Right atrium auricular region (tissue), 2 donors: ENCODE measurements around the gene IQGAP2. TPM values are rescaled to one million over a fixed set of nuclear protein-coding genes. Genes with fewer than 3 reads are reported as not detected.

Experiments
- DNase-seq: peaks from one replicate; pipeline ENCODE4 v3.0.0-alpha.2; 2019; ENCODE audit warnings: low spot score
- H3K27ac ChIP-seq, 2 donors: fragments of 200-600 bp; sonication (generic); 1 replicate in 1 of 2; 2 replicates in 1 of 2; pipeline ENCODE4 v1.5.1; 2016 to 2019
- H3K27me3 ChIP-seq, 2 donors: fragments of 200-600 bp; sonication (generic); one replicate each; pipeline versions ENCODE4 v1.5.1 to v1.6.0; 2017 to 2019
- H3K36me3 ChIP-seq: fragments of 200-600 bp; sonication (generic); one replicate; pipeline ENCODE4 v1.5.1; 2016
- H3K4me1 ChIP-seq, 2 donors: fragments of 200-600 bp; sonication (generic); one replicate each; pipeline versions ENCODE4 v1.5.1 to v1.6.0; 2017 to 2019
- H3K4me3 ChIP-seq, 2 donors: fragments of 200-600 bp; sonication (generic); 1 replicate in 1 of 2; 2 replicates in 1 of 2; pipeline ENCODE4 v1.5.1; 2017 to 2019; ENCODE audit warnings: mild to moderate bottlenecking in 1 of 2, moderate library complexity in 1 of 2
- H3K9me3 ChIP-seq, 2 donors: fragments of 200-600 bp; sonication (generic); one replicate each; pipeline ENCODE4 v1.5.1; 2019
- CTCF ChIP-seq, 2 donors: fragments of 200-600 bp; sonication (generic); IDR thresholded peaks; one replicate each; pipeline ENCODE4 v1.5.1; 2019; ENCODE audit warnings: antibody characterized with exemption in 2 of 2
- total RNA-seq, 2 donors: library from RNA; depleted of rRNA; stranded (reverse); fragments of >200 nt; gene quantifications; one replicate each; pipeline ENCODE4 v1.1.0, GENCODE V29; 2016

The IQGAP2 gene
- total RNA-seq, 2 donors from 2014 or later: 5.4 to 12.3 TPM

- Histone ChIP-seq H3K27ac (no peak overlapping the region), H3K4me1 (no peaks in the 10 kb centered on the region), H3K36me3 (peaks cover 9% of the 10 kb centered on the region), H3K27me3 (no peaks in the 10 kb centered on the region), H3K9me3 (peaks cover 9 to 27% of the 10 kb centered on the region in 2 donors), H3K4me3 (no peak overlapping the region)
- TF ChIP-seq CTCF (IDR thresholded peaks at IDR 0.05): no peak
- no peak for DNase-seq
Measured at GRCh38 chr5:76728965-76729364, 325.9 kb downstream of the IQGAP2 start.

- DNase-seq: no peak
- H3K4me3 ChIP-seq: no peak overlapping the region
- H3K27ac ChIP-seq: no peak overlapping the region
- H3K9me3 ChIP-seq: peaks cover 9 to 27% of the 10 kb centered on the region in 2 donors
- H3K27me3 ChIP-seq: no peaks in the 10 kb centered on the region
- no peak for TF ChIP-seq CTCF (IDR thresholded peaks at IDR 0.05)
- H3K4me1 ChIP-seq: no peaks in the 10 kb centered on the region
- peaks cover 9% of the 10 kb centered on the region for H3K36me3 ChIP-seq
Measured at GRCh38 chr5:76729373-76730290, 326.5 kb downstream of the IQGAP2 start.

GRCh38 chr5:76732405-76733048 lies 329.4 kb downstream of the IQGAP2 start:
- no peaks in the 10 kb centered on the region for H3K27me3 ChIP-seq
- H3K9me3 ChIP-seq: peaks cover 9 to 21% of the 10 kb centered on the region in 2 donors
- H3K27ac ChIP-seq: no peak overlapping the region
- no peak for DNase-seq
- no peaks in the 10 kb centered on the region for H3K4me1 ChIP-seq
- no peak overlapping the region for H3K4me3 ChIP-seq
- TF ChIP-seq CTCF (IDR thresholded peaks at IDR 0.05): no peak
- peaks cover 9% of the 10 kb centered on the region for H3K36me3 ChIP-seq

- Histone ChIP-seq H3K27ac (no peak overlapping the region), H3K4me3 (no peak overlapping the region), H3K9me3 (peaks cover 9 to 21% of the 10 kb centered on the region in 2 donors), H3K27me3 (no peaks in the 10 kb centered on the region), H3K36me3 (peaks cover 9% of the 10 kb centered on the region), H3K4me1 (no peaks in the 10 kb centered on the region)
- DNase-seq: no peak
- no peak for TF ChIP-seq CTCF (IDR thresholded peaks at IDR 0.05)
Measured at GRCh38 chr5:76733049-76733417, 329.9 kb downstream of the IQGAP2 start.

GRCh38 chr5:76735762-76736545 lies 332.9 kb downstream of the IQGAP2 start:
- Histone ChIP-seq H3K4me3 (no peak overlapping the region), H3K27ac (no peak overlapping the region), H3K36me3 (no peaks in the 10 kb centered on the region), H3K27me3 (no peaks in the 10 kb centered on the region), H3K4me1 (peaks cover 0 to 7% of the 10 kb centered on the region in 2 donors), H3K9me3 (peaks cover 0 to under 1% of the 10 kb centered on the region in 2 donors)
- DNase-seq: no peak
- TF ChIP-seq CTCF (IDR thresholded peaks at IDR 0.05): no peak
